Stimulated activated CD4-positive, alpha-beta T cell treated with anti-CD3 and anti-CD28 coated beads, Interleukin-4, amount 100 ng/mL, for 1 hour (primary cell): ENCODE results near the gene LOXHD1.

Experiments
- DNase-seq: peaks from one replicate; pipeline ENCODE4 v3.0.0-alpha.2; 2020

Gene LOXHD1

GRCh38 chr18:46625069-46625468 lies 32.0 kb downstream of the LOXHD1 start:
- DNase-seq = no peak

DNA sequence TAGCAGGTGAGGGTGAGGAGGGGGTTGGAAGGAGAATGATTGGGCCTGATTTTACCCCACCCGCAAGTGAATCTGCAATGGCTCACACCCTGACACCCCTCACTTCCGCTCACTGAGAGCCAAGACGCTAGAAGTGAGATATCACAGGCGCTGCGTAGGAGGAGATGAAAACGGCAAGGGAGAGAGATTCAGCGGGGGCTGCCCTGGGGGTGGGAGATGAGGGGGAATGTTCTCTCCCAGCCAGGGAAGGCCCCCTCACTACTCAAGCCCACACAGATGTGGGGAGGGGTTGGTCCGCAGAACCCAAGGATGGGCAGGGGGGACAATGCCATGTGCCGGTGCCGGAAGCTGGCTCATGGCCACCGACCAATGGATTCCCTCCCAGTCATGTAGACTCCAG lies 32.9 kb downstream of the LOXHD1 start:
- peak; percentile 10 for DNase-seq

GRCh38 chr18:46623541-46623940 lies 33.5 kb downstream of the LOXHD1 start:
- peak; percentile 8 for DNase-seq

DNA sequence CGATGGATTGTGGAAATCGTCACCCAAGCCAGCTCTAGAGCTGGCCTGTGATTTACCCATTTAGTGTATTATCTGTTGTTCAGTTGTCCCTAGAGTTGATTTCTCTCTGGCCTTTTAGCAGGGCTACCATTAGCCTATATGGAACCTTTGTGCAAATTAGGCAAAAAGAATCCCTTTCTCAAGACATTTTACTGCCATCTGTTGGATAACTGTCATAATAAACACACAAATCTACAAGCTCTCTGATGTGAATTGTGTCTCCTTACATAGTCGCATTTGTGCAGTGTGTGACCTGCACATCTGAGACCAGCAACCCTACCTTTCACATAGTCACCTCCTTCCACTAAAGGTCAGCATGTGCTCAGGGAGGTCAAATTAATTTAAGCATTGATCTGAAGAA lies 34.0 kb downstream of the LOXHD1 start:
- no peak for DNase-seq

DNA sequence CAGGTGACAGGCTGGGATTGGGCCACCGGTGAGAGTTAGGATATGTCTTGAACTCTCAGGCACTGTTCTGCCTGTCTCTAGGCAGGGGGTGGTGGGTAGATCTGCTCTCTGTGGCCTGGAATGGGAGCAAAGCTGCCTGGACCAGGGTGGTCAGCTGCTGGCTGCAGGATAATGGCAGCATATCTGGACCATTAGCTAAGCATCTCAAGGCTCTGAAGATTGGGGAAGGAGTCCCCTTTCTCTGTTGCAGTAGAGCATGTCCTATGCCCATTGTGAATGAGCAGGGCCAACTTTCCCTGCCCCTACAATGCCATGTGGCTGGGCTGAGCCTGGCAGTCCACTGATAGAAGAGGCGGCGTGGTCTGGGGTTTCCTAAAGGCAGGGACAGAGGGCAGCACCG lies 34.6 kb downstream of the LOXHD1 start:
- no peak for DNase-seq

GRCh38 chr18:46621871-46622270 lies 35.1 kb downstream of the LOXHD1 start:
- DNase-seq = no peak

DNA sequence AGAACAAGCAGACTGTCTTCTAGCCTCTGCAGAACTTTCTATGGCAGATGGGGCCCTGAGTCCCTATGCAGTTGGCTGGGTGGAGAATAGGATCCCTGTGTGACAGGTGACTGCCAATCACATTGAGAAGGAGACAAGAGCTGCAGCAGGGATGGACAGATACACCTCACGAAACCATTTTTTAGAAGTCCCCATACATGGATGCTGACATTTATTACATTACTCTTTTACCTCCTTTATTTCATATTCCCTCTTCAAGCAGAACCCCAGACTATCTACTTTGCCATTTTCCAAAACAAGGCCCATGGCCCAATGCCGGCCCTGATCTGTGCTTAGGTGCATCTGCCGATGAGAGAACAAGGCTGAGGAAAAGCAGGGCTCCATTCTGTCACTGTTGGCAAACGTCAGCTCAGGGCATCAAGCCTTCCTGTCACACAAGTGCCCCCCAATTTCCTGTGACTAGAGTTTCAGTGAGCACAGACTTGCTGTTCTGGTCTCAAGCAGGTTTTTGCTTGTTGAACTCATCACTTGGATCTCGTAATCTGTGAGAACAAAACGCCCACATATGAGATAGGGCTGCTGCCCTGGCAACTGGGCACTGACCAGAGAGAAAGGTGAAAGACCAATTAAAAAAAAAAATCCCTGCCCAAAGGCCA lies 35.8 kb downstream of the LOXHD1 start:
- DNase-seq = no peak

- DNase-seq = no peak
These were observed 37.5 kb downstream of the LOXHD1 start for GRCh38 chr18:46619559-46619958.

- DNase-seq = no peak
These were observed 41.3 kb downstream of the LOXHD1 start for GRCh38 chr18:46615720-46616119.

- no peak for DNase-seq
These were observed 48.0 kb downstream of the LOXHD1 start for GRCh38 chr18:46609048-46609447.

DNA sequence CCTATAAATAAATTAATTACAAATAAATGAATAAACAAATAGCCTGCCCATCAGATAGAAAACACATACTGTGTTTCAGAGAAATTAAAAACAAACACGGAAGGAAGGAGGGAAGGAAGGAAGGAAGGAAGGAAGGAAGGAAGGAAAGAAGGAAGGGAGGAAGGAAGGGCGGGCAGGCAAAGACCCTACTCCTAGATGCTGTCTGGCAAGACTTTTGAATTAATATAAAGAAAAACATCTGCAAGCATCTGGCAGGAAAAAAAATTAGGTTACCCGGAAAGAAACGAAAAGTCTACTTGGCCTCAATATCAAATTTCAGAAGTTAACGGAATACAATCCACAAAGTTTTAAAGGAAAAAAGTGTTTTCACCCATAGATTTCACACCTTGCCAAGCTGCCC lies 49.1 kb downstream of the LOXHD1 start:
- no peak for DNase-seq

GRCh38 chr18:46601141-46601805 lies 55.7 kb downstream of the LOXHD1 start:
- no peak for DNase-seq

GRCh38 chr18:46596119-46596518 lies 60.9 kb downstream of the LOXHD1 start:
- no peak for DNase-seq

GRCh38 chr18:46591783-46592391 lies 65.1 kb downstream of the LOXHD1 start:
- no peak for DNase-seq

DNA sequence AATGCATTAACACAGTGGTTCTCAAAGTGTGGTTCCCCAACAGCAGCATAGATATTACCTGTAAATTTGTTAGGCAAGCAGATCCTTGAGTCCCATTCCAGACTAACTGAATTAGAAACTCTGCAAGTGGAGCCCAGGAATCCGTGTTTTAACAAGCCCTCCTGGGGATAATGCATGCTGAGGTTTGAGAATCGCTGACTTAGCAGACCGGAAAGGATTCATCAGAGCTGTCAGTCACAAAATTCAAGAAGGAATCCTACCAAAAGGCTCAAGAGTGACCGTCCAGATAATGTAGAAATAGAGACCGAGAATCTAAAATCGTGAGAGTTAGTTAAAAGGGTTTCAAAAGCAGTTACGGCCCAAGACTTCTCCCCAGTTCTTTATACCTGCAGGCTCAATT lies 66.9 kb downstream of the LOXHD1 start:
- no peak for DNase-seq

- no peak for DNase-seq
These were observed 67.9 kb downstream of the LOXHD1 start for GRCh38 chr18:46588971-46589660.

- no peak for DNase-seq
These were observed 69.4 kb downstream of the LOXHD1 start for GRCh38 chr18:46587600-46587999.

- no peak for DNase-seq
These were observed 73.3 kb downstream of the LOXHD1 start for GRCh38 chr18:46583711-46584110.

DNA sequence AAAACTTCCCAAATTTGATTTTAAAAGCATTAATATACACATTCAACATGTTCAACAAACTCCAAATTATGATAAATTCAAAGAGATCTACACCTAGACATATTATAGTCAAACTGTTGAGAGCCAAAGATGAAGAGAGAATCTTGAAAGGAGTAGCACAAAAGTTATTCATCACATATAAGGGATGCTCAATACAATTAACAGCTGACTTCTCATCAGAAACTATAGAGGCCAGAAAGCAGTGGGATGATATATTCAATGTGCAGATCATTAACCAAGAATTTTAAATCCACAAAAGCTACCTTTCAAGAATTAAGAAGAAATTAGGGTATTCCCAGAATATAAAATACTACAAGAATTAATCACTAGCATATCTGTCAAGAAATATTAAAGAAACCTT lies 75.4 kb downstream of the LOXHD1 start:
- no peak for DNase-seq

DNA sequence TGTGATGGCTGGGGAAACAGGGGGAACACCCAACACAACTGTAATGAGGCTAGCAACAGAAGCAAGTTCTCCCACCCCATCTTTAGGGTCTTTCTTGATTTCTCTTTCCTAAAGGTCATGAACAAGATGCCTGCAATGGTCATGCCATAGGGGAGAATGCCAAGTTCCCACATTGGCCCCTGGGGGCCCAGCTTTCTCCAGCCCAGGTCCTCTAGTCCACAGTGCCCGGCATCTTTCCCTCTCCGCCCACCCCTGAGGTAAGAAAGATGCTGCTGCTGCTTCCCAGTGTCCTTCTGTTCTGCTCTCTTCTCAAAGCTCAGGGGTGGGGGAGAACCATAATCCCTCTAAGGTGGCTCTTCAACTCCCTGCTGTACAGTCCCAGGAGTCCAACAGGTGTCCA lies 78.0 kb downstream of the LOXHD1 start:
- no peak for DNase-seq

GRCh38 chr18:46577546-46577945 lies 79.5 kb downstream of the LOXHD1 start:
- no peak for DNase-seq

GRCh38 chr18:46575851-46576250 lies 81.2 kb downstream of the LOXHD1 start:
- no peak for DNase-seq

GRCh38 chr18:46574743-46575115 lies 82.3 kb downstream of the LOXHD1 start:
- DNase-seq = no peak
